ENCODE data around the gene HS2ST1.

Gene HS2ST1

DNA sequence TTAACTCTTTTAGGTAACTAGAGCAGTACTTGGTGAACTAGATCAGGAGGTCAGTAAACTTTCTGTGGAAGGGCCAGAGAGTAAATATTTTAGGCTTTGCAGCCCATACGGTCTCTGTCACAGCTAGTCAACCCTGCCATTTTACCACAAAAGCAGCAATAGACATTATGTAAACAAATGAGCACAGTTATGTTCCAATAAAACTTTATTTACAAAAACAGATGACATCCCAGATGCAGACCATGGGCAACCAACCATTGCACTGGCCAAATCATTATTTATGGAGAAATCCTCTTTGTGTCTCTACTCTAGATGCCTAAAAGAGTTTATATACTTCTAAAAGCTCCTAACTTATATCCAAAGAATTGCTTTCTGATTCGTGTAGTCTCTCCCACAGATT is 192.4 kb downstream of the HS2ST1 start:
- Histone ChIP-seq H3K4me3 (ENCODE audit: low read length) (no peak overlapping the region), H3K27ac (ENCODE audit: low read length) (no peak overlapping the region), H3K4me1 (ENCODE audit: control insufficient read depth, insufficient read depth, low read length) (no peaks in the 10 kb centered on the region; the same call in 1 of the 2 replicates), H3K9me3 (ENCODE audit: control insufficient read depth, insufficient read depth, low read length) (no peaks in the 10 kb centered on the region), H3K36me3 (ENCODE audit: control insufficient read depth, insufficient read depth, low read length) (no peaks in the 10 kb centered on the region), H3K27me3 (ENCODE audit: control insufficient read depth, insufficient read depth, low read length) (no peaks in the 10 kb centered on the region)
- no peak for DNase-seq (ENCODE audit: low read depth, low spot score)
- WGBS (ENCODE audit: insufficient coverage, insufficient read length) = no CpG with 5 or more reads among the region's 2 CpGs

DNA sequence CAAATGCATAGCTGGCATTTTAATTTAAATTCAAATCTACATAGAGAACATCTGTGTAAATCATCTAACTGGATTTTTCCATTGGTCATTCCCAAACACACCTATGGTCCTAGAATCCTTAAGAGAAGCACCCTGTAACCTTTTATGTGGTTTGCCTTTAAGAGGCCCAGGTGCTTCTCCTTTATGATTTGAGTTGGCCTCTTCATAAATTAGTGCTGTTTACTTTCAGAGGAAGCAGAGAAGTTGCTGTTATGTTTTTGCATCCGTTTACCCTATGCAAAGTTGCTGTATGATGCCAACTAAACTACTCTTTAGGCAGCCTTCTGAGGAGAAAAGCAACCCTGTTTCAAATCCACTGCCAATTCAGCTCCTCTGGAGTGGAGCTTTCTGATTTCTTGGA is 193.8 kb downstream of the HS2ST1 start:
- DNase-seq (ENCODE audit: low read depth, low spot score) = no peak
- Histone ChIP-seq H3K9me3 (ENCODE audit: control insufficient read depth, insufficient read depth, low read length) (no peaks in the 10 kb centered on the region), H3K4me1 (ENCODE audit: control insufficient read depth, insufficient read depth, low read length) (no peaks in the 10 kb centered on the region; the same call in 1 of the 2 replicates), H3K27ac (ENCODE audit: low read length) (no peak overlapping the region), H3K27me3 (ENCODE audit: control insufficient read depth, insufficient read depth, low read length) (no peaks in the 10 kb centered on the region), H3K36me3 (ENCODE audit: control insufficient read depth, insufficient read depth, low read length) (no peaks in the 10 kb centered on the region), H3K4me3 (ENCODE audit: low read length) (no peak overlapping the region)
- no CpG with 5 or more reads among the region's 1 CpG for WGBS (ENCODE audit: insufficient coverage, insufficient read length)

DNA sequence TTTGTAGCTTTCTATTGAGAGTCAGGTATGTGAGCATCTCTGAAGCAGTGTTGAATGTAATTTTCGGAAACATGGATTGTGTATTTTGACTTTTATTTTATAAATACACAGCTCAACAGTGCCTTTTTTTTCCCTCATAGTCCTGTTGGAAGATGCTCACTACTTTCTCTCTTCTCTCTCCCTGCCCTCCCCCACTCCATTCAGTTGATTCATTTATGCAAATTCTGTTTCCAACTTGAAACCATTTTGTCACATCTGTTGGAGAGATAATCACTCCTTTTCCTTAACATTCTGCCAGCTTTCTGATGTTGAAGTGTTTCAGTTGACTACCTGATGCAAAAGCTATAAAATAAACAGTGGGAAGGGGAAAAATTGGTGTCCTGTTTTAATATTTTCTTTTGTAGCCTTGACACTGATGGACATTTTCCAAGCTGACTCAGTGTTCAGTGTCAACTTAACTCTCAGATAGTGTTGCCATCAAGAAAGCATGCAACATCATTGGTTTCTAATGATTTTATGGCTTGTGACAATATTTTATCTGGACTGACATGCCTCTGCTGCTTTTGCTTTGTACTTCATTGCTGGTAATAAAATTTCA is 194.5 kb downstream of the HS2ST1 start:
- Histone ChIP-seq H3K27me3 (ENCODE audit: control insufficient read depth, insufficient read depth, low read length) (no peaks in the 10 kb centered on the region), H3K4me3 (ENCODE audit: low read length) (no peak overlapping the region), H3K27ac (ENCODE audit: low read length) (no peak overlapping the region), H3K4me1 (ENCODE audit: control insufficient read depth, insufficient read depth, low read length) (no peaks in the 10 kb centered on the region; the same call in 1 of the 2 replicates), H3K9me3 (ENCODE audit: control insufficient read depth, insufficient read depth, low read length) (no peaks in the 10 kb centered on the region), H3K36me3 (ENCODE audit: control insufficient read depth, insufficient read depth, low read length) (no peaks in the 10 kb centered on the region)
- DNase-seq (ENCODE audit: low read depth, low spot score) = no peak
- WGBS (ENCODE audit: insufficient coverage, insufficient read length) = no CpG with 5 or more reads among the region's 1 CpG

DNA sequence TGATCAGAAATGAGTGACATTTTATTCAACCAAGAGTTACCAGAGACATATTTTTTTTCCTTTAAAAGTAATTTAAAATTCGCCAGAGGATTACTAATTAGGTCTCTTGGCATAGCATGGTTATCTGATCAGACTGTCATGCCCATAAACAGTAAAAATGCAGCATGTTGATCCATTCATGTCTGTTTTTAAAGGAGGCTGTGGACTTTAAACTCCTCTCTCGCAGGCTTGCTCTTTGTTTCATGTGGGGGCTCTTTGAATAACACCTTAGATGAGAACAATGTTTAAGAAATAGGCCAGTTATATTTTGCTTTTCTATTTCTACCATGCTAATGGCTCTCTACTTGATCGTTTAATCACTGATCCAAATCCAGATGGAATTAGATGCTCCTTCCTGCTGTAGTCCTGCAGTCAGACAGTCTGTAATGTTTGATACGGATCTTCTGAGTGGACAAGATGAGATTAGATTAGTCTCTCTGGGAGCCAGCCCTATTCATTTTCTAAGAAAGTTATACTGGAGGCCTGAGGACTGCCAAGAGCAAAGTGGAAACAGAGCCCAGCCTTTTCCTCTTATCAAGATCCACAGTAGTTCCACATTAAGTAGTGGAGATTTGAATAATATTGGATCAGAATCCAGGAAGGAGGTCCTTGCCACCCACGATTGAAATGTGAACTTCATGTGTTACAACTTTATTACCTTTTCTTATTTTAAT is 197.4 kb downstream of the HS2ST1 start:
- no peak overlapping the region for H3K27ac ChIP-seq (ENCODE audit: low read length)
- H3K36me3 ChIP-seq (ENCODE audit: control insufficient read depth, insufficient read depth, low read length) = no peaks in the 10 kb centered on the region
- no CpG with 5 or more reads among the region's 5 CpGs for WGBS (ENCODE audit: insufficient coverage, insufficient read length)
- no peak for DNase-seq (ENCODE audit: low read depth, low spot score)
- H3K27me3 ChIP-seq (ENCODE audit: control insufficient read depth, insufficient read depth, low read length) = no peaks in the 10 kb centered on the region
- H3K4me1 ChIP-seq (ENCODE audit: control insufficient read depth, insufficient read depth, low read length) = no peaks in the 10 kb centered on the region; the same call in none of the 2 replicates
- H3K4me3 ChIP-seq (ENCODE audit: low read length) = no peak overlapping the region
- H3K9me3 ChIP-seq (ENCODE audit: control insufficient read depth, insufficient read depth, low read length) = no peaks in the 10 kb centered on the region

DNA sequence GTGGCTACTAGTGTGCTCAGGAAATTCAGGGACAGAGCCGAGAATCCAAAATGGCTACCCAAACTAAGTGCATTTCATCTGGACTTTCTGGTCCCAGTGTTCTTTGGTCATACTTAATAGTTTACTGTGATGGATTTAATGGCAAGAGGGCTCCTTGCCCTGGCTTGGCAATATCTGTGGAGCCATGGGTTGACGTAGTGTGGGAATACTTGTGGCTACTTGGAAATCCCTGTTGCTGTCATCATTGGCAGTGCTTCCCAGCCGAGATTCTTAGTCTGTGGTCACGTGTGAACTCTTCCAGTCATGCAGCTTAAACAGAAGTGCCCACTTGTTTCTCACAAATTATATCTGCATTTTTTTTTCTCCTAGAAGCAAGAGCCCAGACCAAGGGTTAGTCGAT is 198.9 kb downstream of the HS2ST1 start:
- H3K9me3 ChIP-seq (ENCODE audit: control insufficient read depth, insufficient read depth, low read length) = no peaks in the 10 kb centered on the region
- no peak overlapping the region for H3K27ac ChIP-seq (ENCODE audit: low read length)
- no peak for DNase-seq (ENCODE audit: low read depth, low spot score)
- no peaks in the 10 kb centered on the region; the same call in none of the 2 replicates for H3K4me1 ChIP-seq (ENCODE audit: control insufficient read depth, insufficient read depth, low read length)
- H3K36me3 ChIP-seq (ENCODE audit: control insufficient read depth, insufficient read depth, low read length) = no peaks in the 10 kb centered on the region
- no peaks in the 10 kb centered on the region for H3K27me3 ChIP-seq (ENCODE audit: control insufficient read depth, insufficient read depth, low read length)
- no peak overlapping the region for H3K4me3 ChIP-seq (ENCODE audit: low read length)
- no CpG with 5 or more reads among the region's 5 CpGs for WGBS (ENCODE audit: insufficient coverage, insufficient read length)

DNA sequence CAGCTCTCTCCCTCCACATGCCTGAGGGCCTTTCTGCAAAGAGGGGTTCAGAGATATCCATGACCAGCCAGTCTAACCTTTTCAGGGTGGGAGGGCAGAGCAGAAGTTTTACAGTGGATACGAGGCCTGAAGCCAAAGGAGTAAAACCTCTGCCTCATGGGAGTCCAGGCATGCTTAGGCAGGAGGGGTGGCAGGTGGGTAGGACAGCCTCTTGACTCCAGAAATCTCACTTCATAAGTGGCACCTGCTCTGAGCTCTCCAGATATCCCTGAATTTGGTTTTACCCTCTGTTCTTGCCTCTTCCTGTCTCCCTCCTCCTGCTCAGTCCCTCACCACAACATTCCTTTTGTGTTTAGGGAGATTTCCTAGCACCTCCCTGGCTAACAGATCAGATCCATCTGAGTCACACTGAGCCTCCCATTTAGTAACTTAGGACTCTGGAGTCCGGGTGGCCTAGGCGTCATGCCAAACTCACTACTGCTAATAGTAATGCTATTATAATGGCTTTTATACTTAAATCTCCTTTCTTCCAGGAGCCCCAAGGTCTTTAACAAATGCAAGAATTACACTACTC is 201.0 kb downstream of the HS2ST1 start:
- Histone ChIP-seq H3K27me3 (ENCODE audit: control insufficient read depth, insufficient read depth, low read length) (no peaks in the 10 kb centered on the region), H3K4me3 (ENCODE audit: low read length) (no peak overlapping the region), H3K27ac (ENCODE audit: low read length) (no peak overlapping the region), H3K36me3 (ENCODE audit: control insufficient read depth, insufficient read depth, low read length) (no peaks in the 10 kb centered on the region), H3K9me3 (ENCODE audit: control insufficient read depth, insufficient read depth, low read length) (no peaks in the 10 kb centered on the region), H3K4me1 (ENCODE audit: control insufficient read depth, insufficient read depth, low read length) (no peaks in the 10 kb centered on the region; the same call in 1 of the 2 replicates)
- no CpG with 5 or more reads among the region's 3 CpGs for WGBS (ENCODE audit: insufficient coverage, insufficient read length)
- DNase-seq (ENCODE audit: low read depth, low spot score) = no peak

DNA sequence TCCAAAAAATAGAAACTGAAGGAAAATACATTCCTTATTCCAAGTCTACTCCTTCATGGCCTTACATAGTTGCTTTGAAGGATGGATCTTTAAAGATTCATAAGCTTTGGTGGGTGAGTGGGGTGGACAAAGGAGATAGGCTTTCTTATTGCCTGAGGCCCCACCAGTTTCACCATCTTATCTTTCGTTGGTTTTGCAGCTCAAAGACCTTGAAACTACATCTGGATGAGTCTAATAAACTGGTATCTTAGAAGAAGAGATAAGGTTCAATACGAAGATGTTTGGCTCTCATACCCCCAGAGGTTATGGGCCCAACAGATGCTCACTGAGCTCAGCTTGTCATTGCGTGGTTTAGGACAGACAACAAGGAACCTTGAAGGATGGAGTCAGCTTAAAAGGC is 201.5 kb downstream of the HS2ST1 start:
- Histone ChIP-seq H3K27me3 (ENCODE audit: control insufficient read depth, insufficient read depth, low read length) (no peaks in the 10 kb centered on the region), H3K9me3 (ENCODE audit: control insufficient read depth, insufficient read depth, low read length) (no peaks in the 10 kb centered on the region), H3K4me3 (ENCODE audit: low read length) (no peak overlapping the region), H3K27ac (ENCODE audit: low read length) (no peak overlapping the region), H3K4me1 (ENCODE audit: control insufficient read depth, insufficient read depth, low read length) (no peaks in the 10 kb centered on the region; the same call in 1 of the 2 replicates), H3K36me3 (ENCODE audit: control insufficient read depth, insufficient read depth, low read length) (no peaks in the 10 kb centered on the region)
- WGBS (ENCODE audit: insufficient coverage, insufficient read length) = no CpG with 5 or more reads among the region's 3 CpGs
- no peak for DNase-seq (ENCODE audit: low read depth, low spot score)

DNA sequence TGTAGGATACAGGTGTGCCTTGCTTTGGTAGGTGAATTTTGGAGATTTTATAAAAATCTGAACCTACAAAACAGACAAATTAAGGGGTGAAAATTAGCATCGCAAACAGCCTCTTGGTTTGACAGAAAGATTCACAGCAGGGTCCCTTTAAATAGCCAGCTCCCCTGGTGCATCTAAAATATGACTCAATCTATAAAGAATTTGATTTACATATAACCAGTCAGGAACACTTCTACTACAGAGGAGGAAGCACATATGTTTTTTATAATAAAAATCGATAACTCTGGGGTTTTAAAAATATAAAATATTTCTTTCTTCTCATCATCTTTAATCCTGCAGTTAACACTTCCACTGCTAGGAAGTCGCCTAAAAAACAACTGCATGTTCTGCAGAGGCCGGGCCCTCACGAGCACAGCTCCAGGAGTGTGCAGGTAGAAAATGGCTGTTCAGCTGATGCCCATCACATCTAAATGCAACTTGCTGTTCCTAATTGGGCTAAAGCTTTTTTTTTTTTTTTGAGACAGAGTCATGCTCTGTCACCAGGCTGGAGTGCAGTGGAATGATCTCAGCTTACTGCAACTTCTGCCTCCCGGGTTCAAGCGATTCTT is 203.4 kb downstream of the HS2ST1 start:
- Histone ChIP-seq H3K36me3 (ENCODE audit: control insufficient read depth, insufficient read depth, low read length) (no peaks in the 10 kb centered on the region), H3K4me3 (ENCODE audit: low read length) (no peak overlapping the region), H3K9me3 (ENCODE audit: control insufficient read depth, insufficient read depth, low read length) (no peaks in the 10 kb centered on the region), H3K4me1 (ENCODE audit: control insufficient read depth, insufficient read depth, low read length) (peaks cover 2% of the 10 kb centered on the region), H3K27ac (ENCODE audit: low read length) (no peak overlapping the region), H3K27me3 (ENCODE audit: control insufficient read depth, insufficient read depth, low read length) (no peaks in the 10 kb centered on the region)
- no peak for DNase-seq (ENCODE audit: low read depth, low spot score)
- no CpG with 5 or more reads among the region's 7 CpGs for WGBS (ENCODE audit: insufficient coverage, insufficient read length)

DNA sequence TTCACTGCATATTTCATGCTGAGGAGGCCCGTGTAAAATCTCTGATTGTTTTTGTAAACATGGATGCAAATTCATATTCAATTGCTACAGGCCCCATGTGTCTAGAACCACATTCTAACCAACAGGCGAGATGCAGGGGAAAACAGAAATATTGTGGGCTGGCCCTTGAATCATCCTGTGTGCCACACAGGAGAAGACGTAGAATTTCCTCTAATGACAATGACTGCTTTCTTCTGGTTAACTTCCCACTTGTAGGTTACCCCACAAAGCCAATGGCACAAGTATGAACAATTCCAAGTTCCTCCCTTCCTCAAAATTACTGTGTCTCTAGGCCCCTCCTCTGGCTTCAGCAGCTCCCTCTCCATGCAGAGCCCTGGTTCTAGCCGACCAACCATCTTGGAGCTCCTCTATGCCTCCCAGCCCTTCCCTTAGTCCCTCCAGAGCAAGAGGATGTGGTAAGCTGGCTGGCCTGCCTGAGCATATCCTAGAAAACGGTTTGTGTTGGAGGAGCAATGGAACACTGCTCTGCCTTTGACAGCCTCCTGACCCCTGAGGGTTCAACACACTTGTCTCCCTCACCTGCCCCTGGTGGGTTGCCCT is 205.2 kb downstream of the HS2ST1 start:
- DNase-seq (ENCODE audit: low read depth, low spot score) = no peak
- H3K27ac ChIP-seq (ENCODE audit: low read length) = no peak overlapping the region
- WGBS (ENCODE audit: insufficient coverage, insufficient read length) = no CpG with 5 or more reads among the region's 5 CpGs

DNA sequence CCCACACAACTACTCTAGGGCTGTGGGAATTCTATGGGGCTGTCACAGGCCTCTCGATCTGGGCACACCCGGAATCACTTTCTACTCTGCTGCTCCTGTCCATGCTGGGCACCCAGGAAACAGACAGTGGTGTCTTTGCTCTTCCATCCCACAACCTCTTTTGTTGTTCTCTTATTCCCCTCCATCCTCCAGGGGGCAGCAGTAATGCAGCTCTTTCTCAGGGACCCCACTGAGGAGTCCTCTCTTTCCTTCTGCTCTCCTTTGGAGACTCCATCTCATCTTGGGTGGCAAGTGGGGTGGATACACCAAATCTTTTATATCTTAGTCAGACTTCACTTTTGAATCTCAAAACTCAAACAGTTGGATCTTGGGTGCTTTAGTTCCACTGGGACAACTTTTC is 206.3 kb downstream of the HS2ST1 start:
- peaks cover 2% of the 10 kb centered on the region; the same call in 1 of the 2 replicates for H3K4me1 ChIP-seq (ENCODE audit: control insufficient read depth, insufficient read depth, low read length)
- WGBS (ENCODE audit: insufficient coverage, insufficient read length) = no CpG with 5 or more reads among the region's 2 CpGs

More for the DNA sequence above, 205.2 kb downstream of the HS2ST1 start:
- Histone ChIP-seq H3K27me3 (ENCODE audit: control insufficient read depth, insufficient read depth, low read length) (no peaks in the 10 kb centered on the region), H3K4me3 (ENCODE audit: low read length) (no peak overlapping the region), H3K36me3 (ENCODE audit: control insufficient read depth, insufficient read depth, low read length) (no peaks in the 10 kb centered on the region), H3K4me1 (ENCODE audit: control insufficient read depth, insufficient read depth, low read length) (peaks cover 2% of the 10 kb centered on the region), H3K9me3 (ENCODE audit: control insufficient read depth, insufficient read depth, low read length) (no peaks in the 10 kb centered on the region)

More for the DNA sequence above, 206.3 kb downstream of the HS2ST1 start:
- no peak for DNase-seq (ENCODE audit: low read depth, low spot score)
- H3K9me3 ChIP-seq (ENCODE audit: control insufficient read depth, insufficient read depth, low read length) = no peaks in the 10 kb centered on the region
- H3K27me3 ChIP-seq (ENCODE audit: control insufficient read depth, insufficient read depth, low read length) = no peaks in the 10 kb centered on the region
- no peak overlapping the region for H3K27ac ChIP-seq (ENCODE audit: low read length)
- no peak overlapping the region for H3K4me3 ChIP-seq (ENCODE audit: low read length)
- H3K36me3 ChIP-seq (ENCODE audit: control insufficient read depth, insufficient read depth, low read length) = no peaks in the 10 kb centered on the region
